SK-N-SH (cell line): ENCODE results near the gene TTC22. TPM values are rescaled to one million over a fixed set of nuclear protein-coding genes. Genes with fewer than 3 reads are reported as not detected.

ENCODE experiments used
- CTCF ChIA-PET: fragments of 300-600, 350-600 bp; formaldehyde crosslinking; extraction: SDS; loops from one replicate; lab custom pipeline; 2021; lab: Yijun Ruan, JAX
- POLR2A ChIA-PET: fragments of 350-600 bp; sonication (Branson Sonifier 250); formaldehyde crosslinking; extraction: SDS; loops from one replicate; lab custom pipeline; 2020; ENCODE audit warnings: antibody characterized with exemption, inconsistent platforms; lab: Yijun Ruan, JAX
- DNase-seq: peaks from one replicate; pipeline ENCODE4 v3.0.0; 2012
- H2AFZ ChIP-seq: fragments of 200-600 bp; sonication (generic); 2 replicates; pipeline ENCODE4 v1.8.1; 2016; ENCODE audit warnings: antibody characterized with exemption, mild to moderate bottlenecking, low read depth
- H3F3A ChIP-seq: fragments of 200-600 bp; sonication (generic); replicated peaks from 2 replicates; pipeline ENCODE3; 2016; ENCODE audit warnings: antibody characterized with exemption, mild to moderate bottlenecking; ENCODE audit not compliant: insufficient read depth
- H3K27ac ChIP-seq, 2 experiments: fragments of 200-500 bp in 1 of 2; fragments of 200-600 bp in 1 of 2; sonication (Bioruptor generic) in 1 of 2; sonication (generic), shearing (Covaris generic) in 1 of 2; 2 replicates each; pipeline versions ENCODE4 v1.5.1 to v1.6.1; 2014 to 2016; ENCODE audit warnings: low read depth in 2 of 2, inconsistent platforms in 1 of 2, low read length in 1 of 2, mild to moderate bottlenecking in 1 of 2, mixed read lengths in 1 of 2
- H3K27me3 ChIP-seq: fragments of 200-600 bp; sonication (generic), shearing (Covaris generic); 2 replicates; pipeline ENCODE4 v1.6.1; 2016; ENCODE audit warnings: mixed run types; ENCODE audit not compliant: insufficient read depth
- H3K36me3 ChIP-seq, 2 experiments: fragments of 200-500 bp in 1 of 2; fragments of 200-600 bp in 1 of 2; sonication (Bioruptor generic) in 1 of 2; sonication (generic) in 1 of 2; replicated peaks in 1 of 2; 2 replicates each; pipeline versions ENCODE3 to v1.5.1; 2014 to 2016; ENCODE audit warnings: low read length in 1 of 2, mild to moderate bottlenecking in 1 of 2; ENCODE audit not compliant: insufficient read depth in 2 of 2, control insufficient read depth in 1 of 2
- H3K4me1 ChIP-seq, 2 experiments: fragments of 200-500 bp in 1 of 2; fragments of 200-600 bp in 1 of 2; sonication (Bioruptor generic) in 1 of 2; sonication (generic), shearing (Covaris generic) in 1 of 2; 2 replicates each; pipeline versions ENCODE4 v1.5.1 to v1.6.1; 2014 to 2016; ENCODE audit warnings: low read depth in 1 of 2, low read length in 1 of 2, mixed run types in 1 of 2; ENCODE audit not compliant: insufficient read depth in 2 of 2, control insufficient read depth in 1 of 2
- H3K4me2 ChIP-seq: fragments of 200-600 bp; sonication (generic), shearing (Covaris generic); 2 replicates; pipeline ENCODE4 v1.6.1; 2017; ENCODE audit warnings: mixed run types
- H3K4me3 ChIP-seq, 2 experiments: fragments of 200-500 bp in 1 of 2; fragments of 200-600 bp in 1 of 2; sonication (Bioruptor generic) in 1 of 2; sonication (generic), shearing (Covaris generic) in 1 of 2; 2 replicates each; pipeline versions ENCODE4 v1.5.1 to v1.8.1; 2014 to 2016; ENCODE audit warnings: low read depth in 2 of 2, inconsistent platforms in 1 of 2, low read length in 1 of 2, mild to moderate bottlenecking in 1 of 2, mixed read lengths in 1 of 2, moderate library complexity in 1 of 2
- H3K79me2 ChIP-seq: fragments of 200-600 bp; sonication (generic); 2 replicates; pipeline ENCODE4 v1.8.1; 2017; ENCODE audit warnings: mild to moderate bottlenecking; ENCODE audit not compliant: insufficient read depth
- H3K9ac ChIP-seq: fragments of 200-600 bp; sonication (generic); 2 replicates; pipeline ENCODE4 v1.6.1; 2017; ENCODE audit warnings: mixed run types
- H3K9me2 ChIP-seq: fragments of 200-600 bp; sonication (generic); 2 replicates; pipeline ENCODE4 v1.6.1; 2017; ENCODE audit warnings: mixed run types
- H3K9me3 ChIP-seq: fragments of 200-600 bp; sonication (generic); 2 replicates; pipeline ENCODE4 v1.6.1; 2017; ENCODE audit warnings: mixed run types, mild to moderate bottlenecking, moderate library complexity
- H4K20me1 ChIP-seq: fragments of 200-600 bp; sonication (generic); 2 replicates; pipeline ENCODE4 v1.6.1; 2017; ENCODE audit warnings: mild to moderate bottlenecking, mixed run types; ENCODE audit not compliant: insufficient read depth
- CHD2 ChIP-seq: fragments of 150-350 bp; IDR thresholded peaks from 2 replicates; pipeline ENCODE4 v1.6.1; 2018; ENCODE audit warnings: low read length; ENCODE audit not compliant: partially characterized antibody
- EP300 ChIP-seq, 2 experiments: IDR thresholded peaks; 2 replicates each; pipeline versions ENCODE4 v1.4.0 to v1.6.1; 2012; ENCODE audit warnings: borderline replicate concordance in 1 of 2, low read depth in 1 of 2, low read length in 1 of 2
- EZH2phosphoT487 ChIP-seq: fragments of 200-600 bp; sonication (generic); IDR thresholded peaks from 2 replicates; pipeline ENCODE4 v1.6.1; 2017; ENCODE audit warnings: low read depth, mixed run types, mild to moderate bottlenecking, antibody characterized with exemption, moderate library complexity, borderline replicate concordance
- IRF3 ChIP-seq: fragments of 150-350 bp; IDR thresholded peaks from 2 replicates; pipeline ENCODE4 v1.6.1; 2016; ENCODE audit warnings: mild to moderate bottlenecking, low read depth, low read length
- MEF2A ChIP-seq: IDR thresholded peaks from 2 replicates; pipeline ENCODE4 v1.4.0; 2012; ENCODE audit warnings: low read depth, borderline replicate concordance
- POLR2AphosphoS5 ChIP-seq: IDR thresholded peaks from 2 replicates; pipeline ENCODE4 v1.6.1; 2012; ENCODE audit warnings: low read depth, low read length
- RCOR1 ChIP-seq: fragments of 150-350 bp; IDR thresholded peaks from 2 replicates; pipeline ENCODE4 v1.6.1; 2017; ENCODE audit warnings: antibody characterized with exemption, low read length
- RFX5 ChIP-seq: IDR thresholded peaks from 2 replicates; pipeline ENCODE4 v1.6.1; 2012; ENCODE audit warnings: mild to moderate bottlenecking, improper control_type of control experiment, low read length
- TAF1 ChIP-seq: IDR thresholded peaks from 2 replicates; pipeline ENCODE4 v1.6.1; 2012; ENCODE audit warnings: low read depth, mild to moderate bottlenecking, low read length, moderate library complexity, borderline replicate concordance
- TCF12 ChIP-seq: IDR thresholded peaks from 2 replicates; pipeline ENCODE4 v1.4.0; 2012
- YY1 ChIP-seq: IDR thresholded peaks from 2 replicates; pipeline ENCODE4 v1.4.0; 2012; ENCODE audit warnings: low read depth, mild to moderate bottlenecking
- WGBS: methylation state at CpG from one replicate; pipeline ENCODE4 v1.1.6; 2017; ENCODE audit warnings: low lambda C conversion rate; 5-methylcytosine and 5-hydroxymethylcytosine counted together
- polyA plus RNA-seq, 3 experiments: library from polyadenylated mRNA; depleted of rRNA; stranded (reverse); fragments of >200 nt; gene quantifications; 2 replicates each; pipeline ENCODE4 v1.2.3, GENCODE V29; 2012
- TF ChIP-seq, protein P1 (sequence below): IDR thresholded peaks from 2 replicates; pipeline ENCODE4 v1.4.0; 2012; ENCODE audit warnings: low read depth, borderline replicate concordance
- TF ChIP-seq, protein P2 (sequence below): IDR thresholded peaks from 2 replicates; pipeline ENCODE4 v1.4.0; 2012; ENCODE audit warnings: low read depth, borderline replicate concordance
- TF ChIP-seq, protein P3 (sequence below): IDR thresholded peaks from 2 replicates; pipeline ENCODE4 v1.4.0; 2012; ENCODE audit warnings: low read depth

TTC22 gene
- polyA plus RNA-seq, 1 of the 3 experiments (the other 2 are of a cell fraction): not detected

GRCh38 chr1:54814126-54814498, 13.0 kb upstream of the TTC22 start (continued):
- TF ChIP-seq, protein P1, sequence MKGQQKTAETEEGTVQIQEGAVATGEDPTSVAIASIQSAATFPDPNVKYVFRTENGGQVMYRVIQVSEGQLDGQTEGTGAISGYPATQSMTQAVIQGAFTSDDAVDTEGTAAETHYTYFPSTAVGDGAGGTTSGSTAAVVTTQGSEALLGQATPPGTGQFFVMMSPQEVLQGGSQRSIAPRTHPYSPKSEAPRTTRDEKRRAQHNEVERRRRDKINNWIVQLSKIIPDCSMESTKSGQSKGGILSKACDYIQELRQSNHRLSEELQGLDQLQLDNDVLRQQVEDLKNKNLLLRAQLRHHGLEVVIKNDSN: no peak
- no peak for TF ChIP-seq IRF3

- DNase-seq: no peak
- H3K27ac ChIP-seq: no peak overlapping the region
- no peaks in the 10 kb centered on the region for H3K9me3 ChIP-seq
- no peaks in the 10 kb centered on the region for H3K9me2 ChIP-seq
- TF ChIP-seq RFX5 (no peak), RCOR1 (no peak), POLR2AphosphoS5 (no peak), CHD2 (no peak), EZH2phosphoT487 (no peak), IRF3 (no peak), TAF1 (no peak), YY1 (no peak), TCF12 (no peak), MEF2A (no peak), EP300 (IDR thresholded peaks at IDR 0.05; ENCODE audit: borderline replicate concordance in 1 of 2, low read depth in 1 of 2, low read length in 1 of 2) (no peak)
- TF ChIP-seq, protein P2, sequence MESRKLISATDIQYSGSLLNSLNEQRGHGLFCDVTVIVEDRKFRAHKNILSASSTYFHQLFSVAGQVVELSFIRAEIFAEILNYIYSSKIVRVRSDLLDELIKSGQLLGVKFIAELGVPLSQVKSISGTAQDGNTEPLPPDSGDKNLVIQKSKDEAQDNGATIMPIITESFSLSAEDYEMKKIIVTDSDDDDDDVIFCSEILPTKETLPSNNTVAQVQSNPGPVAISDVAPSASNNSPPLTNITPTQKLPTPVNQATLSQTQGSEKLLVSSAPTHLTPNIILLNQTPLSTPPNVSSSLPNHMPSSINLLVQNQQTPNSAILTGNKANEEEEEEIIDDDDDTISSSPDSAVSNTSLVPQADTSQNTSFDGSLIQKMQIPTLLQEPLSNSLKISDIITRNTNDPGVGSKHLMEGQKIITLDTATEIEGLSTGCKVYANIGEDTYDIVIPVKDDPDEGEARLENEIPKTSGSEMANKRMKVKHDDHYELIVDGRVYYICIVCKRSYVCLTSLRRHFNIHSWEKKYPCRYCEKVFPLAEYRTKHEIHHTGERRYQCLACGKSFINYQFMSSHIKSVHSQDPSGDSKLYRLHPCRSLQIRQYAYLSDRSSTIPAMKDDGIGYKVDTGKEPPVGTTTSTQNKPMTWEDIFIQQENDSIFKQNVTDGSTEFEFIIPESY: no peak
- TF ChIP-seq, protein P1: no peak
- TF ChIP-seq, protein P3, sequence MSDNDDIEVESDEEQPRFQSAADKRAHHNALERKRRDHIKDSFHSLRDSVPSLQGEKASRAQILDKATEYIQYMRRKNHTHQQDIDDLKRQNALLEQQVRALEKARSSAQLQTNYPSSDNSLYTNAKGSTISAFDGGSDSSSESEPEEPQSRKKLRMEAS: no peak
- no peak overlapping the region for H2AFZ ChIP-seq
- H3K36me3 ChIP-seq: no peaks in the 10 kb centered on the region
- H3K27me3 ChIP-seq: no peaks in the 10 kb centered on the region
- no peaks in the 10 kb centered on the region for H3K79me2 ChIP-seq
- peaks cover 0 to 2% of the 10 kb centered on the region in 2 experiments; a peak in 1 of 4 replicates for H3K4me1 ChIP-seq
- WGBS: 81% methylated on average over 6 of the region's 13 CpGs
- H3F3A ChIP-seq: no peaks in the 10 kb centered on the region
- ChIA-PET CTCF (interaction anchor here (0.9 kb wide), 1 partner anchor 13 kb away, joined by 3 read pairs; no protein-coding TSS in a partner anchor), POLR2A (no interaction called here)
- H3K4me2 ChIP-seq: no peak overlapping the region
- H3K9ac ChIP-seq: no peak overlapping the region
- H4K20me1 ChIP-seq: no peaks in the 10 kb centered on the region
- H3K4me3 ChIP-seq: no peak overlapping the region
Measured at GRCh38 chr1:54813485-54814125, 12.5 kb upstream of the TTC22 start.
